ENCODE results near the gene KLHL21.
"Not testable (repeated sequence)": the region's sequence is repeated elsewhere in the genome, so short reads cannot be mapped to it uniquely, and the experiment has no call there.

The KLHL21 gene, protein sequence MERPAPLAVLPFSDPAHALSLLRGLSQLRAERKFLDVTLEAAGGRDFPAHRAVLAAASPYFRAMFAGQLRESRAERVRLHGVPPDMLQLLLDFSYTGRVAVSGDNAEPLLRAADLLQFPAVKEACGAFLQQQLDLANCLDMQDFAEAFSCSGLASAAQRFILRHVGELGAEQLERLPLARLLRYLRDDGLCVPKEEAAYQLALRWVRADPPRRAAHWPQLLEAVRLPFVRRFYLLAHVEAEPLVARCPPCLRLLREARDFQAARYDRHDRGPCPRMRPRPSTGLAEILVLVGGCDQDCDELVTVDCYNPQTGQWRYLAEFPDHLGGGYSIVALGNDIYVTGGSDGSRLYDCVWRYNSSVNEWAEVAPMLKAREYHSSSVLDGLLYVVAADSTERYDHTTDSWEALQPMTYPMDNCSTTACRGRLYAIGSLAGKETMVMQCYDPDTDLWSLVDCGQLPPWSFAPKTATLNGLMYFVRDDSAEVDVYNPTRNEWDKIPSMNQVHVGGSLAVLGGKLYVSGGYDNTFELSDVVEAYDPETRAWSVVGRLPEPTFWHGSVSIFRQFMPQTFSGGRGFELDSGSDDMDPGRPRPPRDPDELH

GRCh38 chr1:6602669-6603237 is at the start of gene KLHL21:
Gene KLHL21, minus strand, starts transcription at chr1:6602869. Its CDS starts 52 bp downstream, at chr1:6602817.
- no peaks in the 10 kb centered on the region for H3K9me3 Mint-ChIP-seq
- ATAC-seq: peak; percentile 86
- peak within 1 kb of the TSS; percentile 93 for H3K27ac Mint-ChIP-seq
- peaks cover 42% of the 10 kb centered on the region for H3K4me1 Mint-ChIP-seq
- H3K36me3 Mint-ChIP-seq: peaks cover 10% of the 10 kb centered on the region
- H3K27me3 Mint-ChIP-seq: no peaks in the 10 kb centered on the region
- H3K4me3 Mint-ChIP-seq: peak within 1 kb of the TSS; percentile 95

GRCh38 chr1:6651909-6652308 is 49.2 kb upstream of the KLHL21 start:
- no peak overlapping the region for H3K4me3 Mint-ChIP-seq
- H3K27me3 Mint-ChIP-seq: no peaks in the 10 kb centered on the region
- no peak overlapping the region for H3K27ac Mint-ChIP-seq
- H3K9me3 Mint-ChIP-seq: no peaks in the 10 kb centered on the region
- peaks cover 28% of the 10 kb centered on the region for H3K36me3 Mint-ChIP-seq
- no peaks in the 10 kb centered on the region for H3K4me1 Mint-ChIP-seq
- ATAC-seq: no peak

- H3K9me3 Mint-ChIP-seq: no peaks in the 10 kb centered on the region
- no peak overlapping the region for H3K4me3 Mint-ChIP-seq
- no peak overlapping the region for H3K27ac Mint-ChIP-seq
- no peaks in the 10 kb centered on the region for H3K4me1 Mint-ChIP-seq
- ATAC-seq: no peak
- H3K36me3 Mint-ChIP-seq: peaks cover 29% of the 10 kb centered on the region
- no peaks in the 10 kb centered on the region for H3K27me3 Mint-ChIP-seq
Observed at GRCh38 chr1:6648556-6648955, 45.9 kb upstream of the KLHL21 start.

DNA sequence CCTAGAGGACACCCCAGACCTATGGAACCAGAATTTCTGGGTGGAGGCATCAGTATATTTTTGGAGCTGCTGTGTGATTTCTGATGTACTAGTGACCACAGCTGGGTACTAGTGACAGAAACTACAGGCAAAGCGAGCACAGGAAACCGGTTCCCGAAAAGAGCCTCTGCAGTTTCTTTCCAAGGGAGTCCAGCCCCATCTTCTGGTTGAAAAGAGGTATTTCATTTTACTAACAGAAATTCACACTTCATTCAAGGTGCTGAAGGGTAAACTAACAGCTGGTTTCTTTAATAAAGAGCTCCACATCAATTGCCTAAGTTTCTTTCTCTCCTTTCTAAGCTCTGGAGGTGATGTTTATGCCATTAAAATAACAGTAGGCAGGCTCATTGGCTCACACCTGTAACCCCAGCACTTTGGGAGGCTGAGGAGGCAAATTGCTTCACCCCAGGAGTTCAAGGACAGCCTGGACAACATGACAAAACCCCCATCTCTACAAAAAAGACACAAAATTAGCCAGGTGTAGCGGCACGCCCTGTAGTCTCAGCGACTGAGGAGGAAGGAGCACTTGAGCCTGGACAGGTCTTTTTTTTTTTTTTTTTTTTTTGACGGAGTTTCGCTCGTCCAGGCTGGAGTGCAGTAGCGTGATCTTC is 44.0 kb upstream of the KLHL21 start:
- H3K27me3 Mint-ChIP-seq: no peaks in the 10 kb centered on the region
- H3K36me3 Mint-ChIP-seq: peaks cover 33% of the 10 kb centered on the region
- H3K4me1 Mint-ChIP-seq: no peaks in the 10 kb centered on the region
- no peak overlapping the region for H3K27ac Mint-ChIP-seq
- no peak overlapping the region for H3K4me3 Mint-ChIP-seq
- H3K9me3 Mint-ChIP-seq: no peaks in the 10 kb centered on the region
- no peak for ATAC-seq

DNA sequence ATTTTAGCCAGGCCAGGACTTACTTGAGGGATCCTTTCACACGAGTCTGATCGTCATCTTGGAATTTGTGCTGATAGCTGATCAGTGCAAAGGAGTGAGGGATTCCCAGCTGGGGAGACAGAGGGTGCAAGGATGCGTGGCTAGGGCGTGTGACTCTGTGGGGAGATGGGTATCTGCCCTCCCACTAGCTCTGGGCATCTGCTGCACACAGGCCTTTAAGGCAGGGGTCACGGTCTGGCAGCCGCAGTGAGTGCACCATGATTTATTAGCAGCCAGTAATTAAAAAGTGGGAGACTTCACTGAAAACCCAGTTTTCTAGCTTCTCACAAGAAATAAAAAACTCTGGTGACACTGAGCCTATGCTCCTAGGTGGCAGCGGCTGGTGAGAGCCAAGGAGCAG is 42.3 kb upstream of the KLHL21 start:
- Mint-ChIP-seq H3K4me1 (no peaks in the 10 kb centered on the region), H3K27me3 (no peaks in the 10 kb centered on the region), H3K36me3 (peaks cover 35% of the 10 kb centered on the region), H3K9me3 (no peaks in the 10 kb centered on the region), H3K27ac (no peak overlapping the region), H3K4me3 (no peak overlapping the region)
- ATAC-seq: no peak

GRCh38 chr1:6640867-6641266 is 38.2 kb upstream of the KLHL21 start:
- ATAC-seq, H3K27me3 Mint-ChIP-seq, H3K9me3 Mint-ChIP-seq, H3K4me3 Mint-ChIP-seq, H3K27ac Mint-ChIP-seq, H3K4me1 Mint-ChIP-seq: not testable (repeated sequence)
- H3K36me3 Mint-ChIP-seq: peaks cover 40% of the 10 kb centered on the region

DNA sequence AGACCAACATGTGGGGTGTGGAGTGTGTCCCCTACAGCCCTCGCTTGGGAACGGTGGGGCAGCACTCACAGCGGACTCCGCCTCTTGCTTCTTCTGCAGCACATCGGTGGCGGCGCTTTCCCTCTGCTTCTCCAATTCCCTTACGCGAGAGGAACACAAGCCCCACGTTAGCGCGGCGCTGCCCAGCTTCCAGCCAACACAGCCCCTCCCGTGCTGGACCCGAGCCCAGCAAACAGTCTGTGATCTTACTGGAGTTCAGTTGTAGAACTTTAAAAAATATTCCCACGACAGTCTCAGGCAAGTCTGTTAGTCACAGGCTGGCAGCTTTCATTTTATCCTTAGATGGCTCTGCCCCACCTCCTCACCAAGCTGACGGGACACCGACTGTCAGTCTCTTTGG is 35.6 kb upstream of the KLHL21 start:
- H3K4me3 Mint-ChIP-seq: no peak overlapping the region
- H3K36me3 Mint-ChIP-seq: peaks cover 40% of the 10 kb centered on the region
- H3K4me1 Mint-ChIP-seq: no peaks in the 10 kb centered on the region
- H3K27me3 Mint-ChIP-seq: no peaks in the 10 kb centered on the region
- ATAC-seq: no peak
- no peaks in the 10 kb centered on the region for H3K9me3 Mint-ChIP-seq
- no peak overlapping the region for H3K27ac Mint-ChIP-seq

DNA sequence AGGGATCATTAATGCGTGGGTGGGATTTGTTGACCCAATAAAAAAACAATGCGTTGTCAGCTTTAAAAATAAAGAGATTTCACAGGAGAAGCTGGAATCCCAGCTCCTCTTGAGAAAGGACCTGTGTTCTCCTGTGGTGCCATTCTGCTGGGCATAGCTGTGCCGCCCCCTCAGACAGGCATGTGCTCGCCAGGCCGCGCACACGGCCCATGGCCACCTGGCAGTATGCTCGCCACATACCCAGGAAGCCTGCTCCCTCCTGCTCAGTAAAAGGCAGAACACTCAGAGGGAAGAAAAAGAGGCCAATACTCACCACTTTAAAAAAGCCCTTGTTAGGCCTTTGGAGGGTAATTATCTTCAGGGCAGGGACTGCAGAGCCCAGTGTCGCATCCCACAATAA is 35.1 kb upstream of the KLHL21 start:
- peaks cover 40% of the 10 kb centered on the region for H3K36me3 Mint-ChIP-seq
- no peaks in the 10 kb centered on the region for H3K9me3 Mint-ChIP-seq
- H3K4me3 Mint-ChIP-seq: no peak overlapping the region
- no peak overlapping the region for H3K27ac Mint-ChIP-seq
- ATAC-seq: no peak
- no peaks in the 10 kb centered on the region for H3K27me3 Mint-ChIP-seq
- H3K4me1 Mint-ChIP-seq: no peaks in the 10 kb centered on the region

DNA sequence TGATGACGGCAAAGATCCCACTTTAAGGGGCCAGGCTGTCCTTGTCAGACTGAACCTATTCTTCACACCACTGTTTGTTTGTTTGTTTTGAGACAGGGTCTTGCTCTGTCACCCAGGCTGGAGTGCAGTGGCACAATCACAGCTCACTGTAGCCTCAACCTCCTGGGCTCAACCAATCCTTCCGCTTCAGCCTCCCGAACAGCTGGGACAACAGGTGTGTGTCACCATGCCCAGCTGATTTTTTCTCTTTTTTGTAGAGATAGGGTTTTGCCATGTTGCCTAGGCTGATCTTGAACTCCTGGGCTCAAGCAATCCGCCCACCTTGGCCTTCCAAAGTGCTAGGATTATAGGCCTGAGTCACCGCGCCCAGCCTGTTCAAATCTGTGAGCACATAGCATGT is 34.1 kb upstream of the KLHL21 start:
- not testable (repeated sequence) for H3K27me3 Mint-ChIP-seq, H3K4me1 Mint-ChIP-seq, H3K4me3 Mint-ChIP-seq, ATAC-seq, H3K9me3 Mint-ChIP-seq
- peaks cover 36% of the 10 kb centered on the region for H3K36me3 Mint-ChIP-seq
- H3K27ac Mint-ChIP-seq: peak overlapping the region; percentile 8

DNA sequence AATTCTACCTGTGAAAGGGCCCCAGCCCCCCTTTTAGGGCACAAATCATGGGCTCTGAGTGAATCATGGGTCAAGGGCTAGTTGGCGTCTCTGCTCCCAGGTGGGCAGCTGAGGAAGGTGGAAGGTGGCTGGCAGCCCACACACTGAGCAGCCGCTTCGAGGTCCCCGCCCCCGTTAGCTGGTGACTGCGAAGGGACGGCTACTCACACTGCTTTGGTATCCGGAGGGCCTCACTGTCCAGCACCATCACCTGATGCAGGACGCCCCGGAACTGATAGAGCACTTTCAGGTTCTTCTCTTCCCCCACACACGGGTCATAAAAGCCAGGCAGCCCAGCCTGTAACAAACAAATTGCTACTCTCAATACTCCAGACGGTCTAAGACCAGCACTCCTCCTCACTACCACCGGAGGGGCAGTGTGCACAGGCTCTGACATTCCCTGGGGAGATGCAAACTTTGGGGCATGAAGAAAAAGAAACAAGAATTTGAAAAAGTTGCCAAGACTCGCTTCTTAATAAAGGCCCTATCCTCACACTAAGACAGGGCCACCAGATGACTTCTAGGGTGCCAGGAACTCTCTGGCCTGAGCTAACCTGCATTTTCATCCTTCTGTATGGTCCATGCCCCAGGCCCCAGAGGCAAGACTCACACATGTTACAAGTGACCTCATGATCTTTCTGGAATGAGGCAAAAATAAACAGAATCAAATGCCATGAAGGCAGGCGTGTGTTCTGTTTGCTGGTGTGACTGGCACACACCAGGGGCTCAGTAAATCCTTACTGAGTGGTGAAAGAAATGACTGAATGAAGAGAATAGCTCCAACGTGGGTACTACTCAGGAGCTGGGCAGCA is 33.5 kb upstream of the KLHL21 start:
- no peaks in the 10 kb centered on the region for H3K9me3 Mint-ChIP-seq
- no peak for ATAC-seq
- no peaks in the 10 kb centered on the region for H3K4me1 Mint-ChIP-seq
- H3K4me3 Mint-ChIP-seq: no peak overlapping the region
- H3K36me3 Mint-ChIP-seq: peaks cover 32% of the 10 kb centered on the region
- H3K27me3 Mint-ChIP-seq: no peaks in the 10 kb centered on the region
- peak overlapping the region; percentile 8 for H3K27ac Mint-ChIP-seq

GRCh38 chr1:6635161-6635909 is 32.7 kb upstream of the KLHL21 start:
- Mint-ChIP-seq H3K36me3 (peaks cover 33% of the 10 kb centered on the region), H3K27ac (no peak overlapping the region), H3K9me3 (no peaks in the 10 kb centered on the region), H3K4me1 (no peaks in the 10 kb centered on the region), H3K27me3 (no peaks in the 10 kb centered on the region), H3K4me3 (no peak overlapping the region)
- ATAC-seq: no peak

- Mint-ChIP-seq H3K27ac (no peak overlapping the region), H3K36me3 (peaks cover 37% of the 10 kb centered on the region), H3K9me3 (no peaks in the 10 kb centered on the region), H3K27me3 (no peaks in the 10 kb centered on the region), H3K4me1 (peaks cover 6% of the 10 kb centered on the region), H3K4me3 (no peak overlapping the region)
- peak; percentile 62 for ATAC-seq
Observed at GRCh38 chr1:6634371-6635052, 31.8 kb upstream of the KLHL21 start.

GRCh38 chr1:6632588-6633514 is 30.2 kb upstream of the KLHL21 start:
- no peak overlapping the region for H3K27ac Mint-ChIP-seq
- no peaks in the 10 kb centered on the region for H3K27me3 Mint-ChIP-seq
- H3K4me3 Mint-ChIP-seq: no peak overlapping the region
- H3K4me1 Mint-ChIP-seq: peaks cover 13% of the 10 kb centered on the region
- no peak for ATAC-seq
- no peaks in the 10 kb centered on the region for H3K9me3 Mint-ChIP-seq
- H3K36me3 Mint-ChIP-seq: peaks cover 44% of the 10 kb centered on the region
